Endothelial cell of umbilical vein (primary cell): Measurements from ENCODE around the gene MACF1. TPM values are rescaled to one million over a fixed set of nuclear protein-coding genes. Genes with fewer than 3 reads are reported as not detected.

ENCODE experiments used
- BruUV-seq: library from RNA; stranded (reverse); fragments of 400-500 nt; replicated peaks from 2 replicates; lab custom pipeline; 2021; lab: Mats Ljungman, UMichigan
- CTCF ChIA-PET: fragments of 300-600, 350-600 bp; sonication (Branson Sonifier 250); formaldehyde crosslinking; loops from one replicate; lab custom pipeline; 2021; ENCODE audit warnings: antibody characterized with exemption, inconsistent platforms; lab: Charles Lee
- POLR2A ChIA-PET: fragments of 300-600, 350-600 bp; sonication (Branson Sonifier 250); formaldehyde crosslinking; loops from one replicate; lab custom pipeline; 2021; ENCODE audit warnings: antibody characterized with exemption, inconsistent platforms; lab: Charles Lee
- DNase-seq: peaks from one replicate; pipeline ENCODE4 v3.0.0-alpha.2; 2011; ENCODE audit warnings: low read depth, low spot score
- FAIRE-seq: peaks from 2 replicates; lab custom pipeline; 2011; peaks lifted over from hg19 to GRCh38; lab: Jason Lieb, UNC
- H2AFZ ChIP-seq: 2 replicates; pipeline ENCODE4 v1.6.0; 2012; ENCODE audit warnings: low read depth, low read length, control low read depth, inconsistent platforms
- H3K27ac ChIP-seq: 2 replicates; pipeline ENCODE4 v1.5.1; 2011; ENCODE audit warnings: low read depth, mild to moderate bottlenecking, control low read depth, low read length, moderate library complexity; ENCODE audit not compliant: insufficient read depth
- H3K27me3 ChIP-seq, 2 experiments: 2 replicates each; pipeline versions ENCODE4 v1.6.0 to v1.6.1; 2011; ENCODE audit warnings: low read length in 2 of 2, mixed read lengths in 1 of 2; ENCODE audit not compliant: control insufficient read depth in 2 of 2, insufficient read depth in 2 of 2
- H3K36me3 ChIP-seq, 2 experiments: 2 replicates in 1 of 2; 3 replicates in 1 of 2; pipeline ENCODE4 v1.5.1; 2011; ENCODE audit warnings: low read length in 2 of 2, mild to moderate bottlenecking in 1 of 2, moderate library complexity in 1 of 2; ENCODE audit not compliant: control insufficient read depth in 2 of 2, insufficient read depth in 2 of 2; ENCODE audit errors: extremely low read depth in 1 of 2
- H3K4me1 ChIP-seq: 3 replicates; pipeline ENCODE4 v1.5.1; 2011; ENCODE audit warnings: mild to moderate bottlenecking, low read length; ENCODE audit not compliant: control insufficient read depth, insufficient read depth; ENCODE audit errors: extremely low read depth
- H3K4me2 ChIP-seq: 2 replicates; pipeline ENCODE4 v1.6.1; 2011; ENCODE audit warnings: low read length, control low read depth, mixed read lengths; ENCODE audit not compliant: insufficient read depth
- H3K4me3 ChIP-seq, 3 experiments: fragments of 200-600 bp in 1 of 3; sonication (generic), shearing (Covaris generic) in 1 of 3; replicated peaks in 1 of 3; 2 replicates each; pipeline ENCODE4 v1.5.1; 2011 to 2016; ENCODE audit warnings: control low read depth in 3 of 3, low read length in 3 of 3, mild to moderate bottlenecking in 2 of 3, inconsistent platforms in 1 of 3, low read depth in 1 of 3, moderate library complexity in 1 of 3; ENCODE audit not compliant: insufficient read depth in 1 of 3
- H3K79me2 ChIP-seq: 2 replicates; pipeline ENCODE4 v1.6.0; 2012; ENCODE audit warnings: low read length, inconsistent platforms; ENCODE audit not compliant: control insufficient read depth, insufficient read depth
- H3K9ac ChIP-seq: replicated peaks from 2 replicates; pipeline ENCODE3; 2011; ENCODE audit warnings: low read length, control low read depth; ENCODE audit not compliant: insufficient read depth; ENCODE audit errors: extremely low read depth
- H3K9me1 ChIP-seq: replicated peaks from 3 replicates; pipeline ENCODE4 v1.6.0; 2011; ENCODE audit warnings: mild to moderate bottlenecking, low read length; ENCODE audit not compliant: control insufficient read depth, insufficient read depth; ENCODE audit errors: extremely low read depth
- H3K9me3 ChIP-seq: replicated peaks from 2 replicates; pipeline ENCODE4 v1.5.1; 2012; ENCODE audit warnings: low read length, inconsistent platforms; ENCODE audit not compliant: control insufficient read depth, insufficient read depth
- H4K20me1 ChIP-seq: replicated peaks from 2 replicates; pipeline ENCODE3; 2011; ENCODE audit warnings: mild to moderate bottlenecking, low read length; ENCODE audit not compliant: control insufficient read depth, insufficient read depth; ENCODE audit errors: extremely low read depth
- CTCF ChIP-seq, 2 donors: IDR thresholded peaks; 1 replicate in 1 of 2; 2 replicates in 1 of 2; pipeline ENCODE4 v1.5.1; 2011; ENCODE audit warnings: low read length in 2 of 2, mild to moderate bottlenecking in 2 of 2, moderate library complexity in 2 of 2, control low read depth in 1 of 2, inconsistent platforms in 1 of 2, low read depth in 1 of 2; ENCODE audit not compliant: insufficient read depth in 1 of 2; ENCODE audit errors: extremely low read depth in 1 of 2
- EZH2 ChIP-seq: IDR thresholded peaks from 2 replicates; pipeline ENCODE4 v1.6.1; 2012; ENCODE audit warnings: borderline replicate concordance, low read depth, mild to moderate bottlenecking, moderate library complexity, low read length, inconsistent platforms; ENCODE audit not compliant: severe bottlenecking
- FOS ChIP-seq: IDR thresholded peaks from 2 replicates; pipeline ENCODE4 v1.6.1; 2011; ENCODE audit warnings: mild to moderate bottlenecking, low read length, moderate library complexity, borderline replicate concordance; ENCODE audit not compliant: insufficient read depth
- GATA2 ChIP-seq: IDR thresholded peaks from 2 replicates; pipeline ENCODE4 v1.7.0; 2011; ENCODE audit warnings: low read depth, mild to moderate bottlenecking, moderate library complexity, mixed read lengths, low read length; ENCODE audit not compliant: insufficient read length, insufficient read depth
- JUN ChIP-seq: IDR thresholded peaks from 2 replicates; pipeline ENCODE4 v1.6.1; 2011; ENCODE audit warnings: borderline replicate concordance, low read depth; ENCODE audit not compliant: insufficient read length, insufficient read depth
- MAX ChIP-seq: IDR thresholded peaks from 2 replicates; pipeline ENCODE4 v1.6.1; 2011; ENCODE audit not compliant: insufficient read depth, insufficient read length
- POLR2A ChIP-seq: IDR thresholded peaks from 2 replicates; pipeline ENCODE4 v1.6.1; 2012; ENCODE audit warnings: low read depth, mild to moderate bottlenecking, control low read depth, low read length
- POLR2AphosphoS5 ChIP-seq: IDR thresholded peaks from 2 replicates; pipeline ENCODE4 v1.6.1; 2012; ENCODE audit warnings: low read depth, mild to moderate bottlenecking, control low read depth, low read length, moderate library complexity; ENCODE audit not compliant: insufficient read depth
- dilution Hi-C: fragments of 300-500 bp; cut with MboI; formaldehyde crosslinking; loops from one replicate; pipeline ENCODE4 v1.15.0; 2019; ENCODE audit warnings: low sequenced_read_pairs; ENCODE audit not compliant: extremely low pct_ligation_motif_present
- intact Hi-C: fragments of 100-400 bp; cut with micrococcal nuclease; formaldehyde crosslinking; loops from one replicate; pipeline ENCODE4 v1.10.0; 2022
- polyA plus RNA-seq, 4 experiments: library from polyadenylated mRNA; depleted of rRNA in 3 of 4; stranded (reverse) in 3 of 4; unstranded in 1 of 4; fragments of >200 nt; gene quantifications; 2 replicates each; pipeline versions ENCODE4 v1.2.1 to v1.2.3, GENCODE V29; 2011 to 2012; ENCODE audit warnings: missing spikeins in 1 of 4
- total RNA-seq: library from RNA; stranded (reverse); gene quantifications from 2 replicates; pipeline ENCODE4 v1.2.3, GENCODE V29; 2021

The MACF1 gene
- total and polyA plus RNA-seq, 2 donors (not counting 3 experiments of a cell fraction or from before 2014, with no cell fraction given): 122 to 587 TPM

- peaks cover 9% of the 10 kb centered on the region for H4K20me1 ChIP-seq
- dilution Hi-C loops (no loop called here), intact Hi-C loops (no loop called here)
- no peak overlapping the region for H3K27ac ChIP-seq
- no peaks in the 10 kb centered on the region for H3K36me3 ChIP-seq
- H3K9me1 ChIP-seq: no peaks in the 10 kb centered on the region
- no peak overlapping the region for H2AFZ ChIP-seq
- DNase-seq (no peak), FAIRE-seq (no peak)
- H3K4me2 ChIP-seq: no peak overlapping the region
- no TSS peak for BruUV-seq
- H3K9ac ChIP-seq: no peak overlapping the region
- ChIA-PET POLR2A (no interaction called here), CTCF (interaction anchor here (3.1 to 4.8 kb wide), 2 partner anchors 8 to 20 kb away, joined by 20 to 41 read pairs; partner anchors contain the start of gene MACF1)
- TF ChIP-seq POLR2A (no peak), EZH2 (no peak), GATA2 (no peak), FOS (no peak), MAX (no peak), POLR2AphosphoS5 (no peak), JUN (no peak), CTCF (IDR thresholded peaks at IDR 0.05; ENCODE audit: extremely low read depth in 1 of 2, insufficient read depth in 1 of 2, low read depth in 1 of 2, low read length in 2 of 2) (no peak)
- no peaks in the 10 kb centered on the region for H3K27me3 ChIP-seq
- H3K9me3 ChIP-seq: no peaks in the 10 kb centered on the region
- H3K4me1 ChIP-seq: peaks cover 34% of the 10 kb centered on the region
- H3K4me3 ChIP-seq: no peak overlapping the region
- peaks cover 92% of the 10 kb centered on the region for H3K79me2 ChIP-seq
Observed at GRCh38 chr1:39212499-39212898, 8.0 kb downstream of the MACF1 start.
